ENCODE results near the gene CBX8. TPM values are rescaled to one million over a fixed set of nuclear protein-coding genes. Genes with fewer than 3 reads are reported as not detected.
"Not testable (repeated sequence)": the region's sequence is repeated elsewhere in the genome, so short reads cannot be mapped to it uniquely, and the experiment has no call there.

Gene CBX8
- total RNA-seq, 1 donor from 2014 or later = 23.1 TPM

- peaks cover 4% of the 10 kb centered on the region for H3K36me3 Mint-ChIP-seq (ENCODE audit: insufficient read depth)
- no peak for TF ChIP-seq CTCF (IDR thresholded peaks at IDR 0.05; ENCODE audit: unreplicated experiment)
- no peak overlapping the region for H3K27ac Mint-ChIP-seq
- DNase-seq (ENCODE audit: low spot score, unreplicated experiment) = no peak
- no peak overlapping the region for H3K4me3 Mint-ChIP-seq (ENCODE audit: low read depth)
- no peaks in the 10 kb centered on the region for H3K27me3 Mint-ChIP-seq
- no peaks in the 10 kb centered on the region for H3K9me3 Mint-ChIP-seq (ENCODE audit: low read depth)
- no peaks in the 10 kb centered on the region for H3K4me1 Mint-ChIP-seq (ENCODE audit: low read depth)
Observed at GRCh38 chr17:79761894-79762589, 34.8 kb downstream of the CBX8 start.

- Mint-ChIP-seq H3K4me1 (ENCODE audit: low read depth) (no peaks in the 10 kb centered on the region), H3K4me3 (ENCODE audit: low read depth) (no peak overlapping the region), H3K9me3 (ENCODE audit: low read depth) (no peaks in the 10 kb centered on the region), H3K36me3 (ENCODE audit: insufficient read depth) (peaks cover 7% of the 10 kb centered on the region), H3K27me3 (no peaks in the 10 kb centered on the region), H3K27ac (no peak overlapping the region)
- TF ChIP-seq CTCF (IDR thresholded peaks at IDR 0.05; ENCODE audit: unreplicated experiment) = no peak
- DNase-seq (ENCODE audit: low spot score, unreplicated experiment) = no peak
Observed at GRCh38 chr17:79760197-79760906, 36.5 kb downstream of the CBX8 start.

- no peak overlapping the region for H3K4me3 Mint-ChIP-seq (ENCODE audit: low read depth)
- no peak for TF ChIP-seq CTCF (IDR thresholded peaks at IDR 0.05; ENCODE audit: unreplicated experiment)
- H3K4me1 Mint-ChIP-seq (ENCODE audit: low read depth) = peaks cover 6% of the 10 kb centered on the region
- no peaks in the 10 kb centered on the region for H3K9me3 Mint-ChIP-seq (ENCODE audit: low read depth)
- H3K27me3 Mint-ChIP-seq = no peaks in the 10 kb centered on the region
- no peak overlapping the region for H3K27ac Mint-ChIP-seq
- peaks cover 7% of the 10 kb centered on the region for H3K36me3 Mint-ChIP-seq (ENCODE audit: insufficient read depth)
- DNase-seq (ENCODE audit: low spot score, unreplicated experiment) = no peak
Observed at GRCh38 chr17:79758271-79758670, 38.6 kb downstream of the CBX8 start.

GRCh38 chr17:79757140-79757745 lies 39.6 kb downstream of the CBX8 start:
- no peak for DNase-seq (ENCODE audit: low spot score, unreplicated experiment)
- H3K9me3 Mint-ChIP-seq (ENCODE audit: low read depth) = no peaks in the 10 kb centered on the region
- peaks cover 7% of the 10 kb centered on the region for H3K36me3 Mint-ChIP-seq (ENCODE audit: insufficient read depth)
- H3K27me3 Mint-ChIP-seq = no peaks in the 10 kb centered on the region
- H3K4me3 Mint-ChIP-seq (ENCODE audit: low read depth) = no peak overlapping the region
- no peak overlapping the region for H3K27ac Mint-ChIP-seq
- TF ChIP-seq CTCF (IDR thresholded peaks at IDR 0.05; ENCODE audit: unreplicated experiment) = no peak
- peaks cover 6% of the 10 kb centered on the region for H3K4me1 Mint-ChIP-seq (ENCODE audit: low read depth)

GRCh38 chr17:79755591-79755990 lies 41.3 kb downstream of the CBX8 start:
- Mint-ChIP-seq H3K9me3 (ENCODE audit: low read depth) (no peaks in the 10 kb centered on the region), H3K4me1 (ENCODE audit: low read depth) (peaks cover 6% of the 10 kb centered on the region), H3K27ac (no peak overlapping the region), H3K36me3 (ENCODE audit: insufficient read depth) (peaks cover 7% of the 10 kb centered on the region), H3K4me3 (ENCODE audit: low read depth) (no peak overlapping the region), H3K27me3 (peaks cover 5% of the 10 kb centered on the region)
- DNase-seq (ENCODE audit: low spot score, unreplicated experiment) = no peak
- no peak for TF ChIP-seq CTCF (IDR thresholded peaks at IDR 0.05; ENCODE audit: unreplicated experiment)

GRCh38 chr17:79754903-79755302 lies 42.0 kb downstream of the CBX8 start:
- not testable (repeated sequence) for H3K4me3 Mint-ChIP-seq (ENCODE audit: low read depth); DNase-seq (ENCODE audit: low spot score, unreplicated experiment); H3K36me3 Mint-ChIP-seq (ENCODE audit: insufficient read depth); H3K9me3 Mint-ChIP-seq (ENCODE audit: low read depth); H3K27me3 Mint-ChIP-seq; H3K4me1 Mint-ChIP-seq (ENCODE audit: low read depth)
- peak overlapping the region; percentile 23 for H3K27ac Mint-ChIP-seq

Measured in progenitor cell of endocrine pancreas (in vitro differentiated cells).